ENCODE measurements around the gene GRPEL2.

The GRPEL2 gene

DNA sequence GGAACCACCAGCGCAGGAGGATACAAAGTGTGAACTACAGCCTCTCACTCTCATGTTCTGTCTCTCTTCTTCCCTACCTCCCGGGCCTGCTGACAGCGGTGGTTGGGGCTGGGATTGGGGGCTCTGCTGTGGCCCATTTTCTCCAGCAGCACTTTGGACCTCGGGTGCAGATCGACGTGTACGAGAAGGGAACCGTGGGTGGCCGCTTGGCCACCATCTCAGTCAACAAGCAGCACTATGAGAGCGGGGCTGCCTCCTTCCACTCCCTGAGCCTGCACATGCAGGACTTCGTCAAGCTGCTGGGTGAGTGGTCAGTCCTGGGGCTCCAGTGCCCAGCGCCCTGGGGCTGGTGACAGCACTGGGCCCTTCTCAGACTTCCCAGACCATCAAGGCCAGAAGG lies 17.2 kb downstream of the GRPEL2 start (continued):
- TF ChIP-seq, protein P1, sequence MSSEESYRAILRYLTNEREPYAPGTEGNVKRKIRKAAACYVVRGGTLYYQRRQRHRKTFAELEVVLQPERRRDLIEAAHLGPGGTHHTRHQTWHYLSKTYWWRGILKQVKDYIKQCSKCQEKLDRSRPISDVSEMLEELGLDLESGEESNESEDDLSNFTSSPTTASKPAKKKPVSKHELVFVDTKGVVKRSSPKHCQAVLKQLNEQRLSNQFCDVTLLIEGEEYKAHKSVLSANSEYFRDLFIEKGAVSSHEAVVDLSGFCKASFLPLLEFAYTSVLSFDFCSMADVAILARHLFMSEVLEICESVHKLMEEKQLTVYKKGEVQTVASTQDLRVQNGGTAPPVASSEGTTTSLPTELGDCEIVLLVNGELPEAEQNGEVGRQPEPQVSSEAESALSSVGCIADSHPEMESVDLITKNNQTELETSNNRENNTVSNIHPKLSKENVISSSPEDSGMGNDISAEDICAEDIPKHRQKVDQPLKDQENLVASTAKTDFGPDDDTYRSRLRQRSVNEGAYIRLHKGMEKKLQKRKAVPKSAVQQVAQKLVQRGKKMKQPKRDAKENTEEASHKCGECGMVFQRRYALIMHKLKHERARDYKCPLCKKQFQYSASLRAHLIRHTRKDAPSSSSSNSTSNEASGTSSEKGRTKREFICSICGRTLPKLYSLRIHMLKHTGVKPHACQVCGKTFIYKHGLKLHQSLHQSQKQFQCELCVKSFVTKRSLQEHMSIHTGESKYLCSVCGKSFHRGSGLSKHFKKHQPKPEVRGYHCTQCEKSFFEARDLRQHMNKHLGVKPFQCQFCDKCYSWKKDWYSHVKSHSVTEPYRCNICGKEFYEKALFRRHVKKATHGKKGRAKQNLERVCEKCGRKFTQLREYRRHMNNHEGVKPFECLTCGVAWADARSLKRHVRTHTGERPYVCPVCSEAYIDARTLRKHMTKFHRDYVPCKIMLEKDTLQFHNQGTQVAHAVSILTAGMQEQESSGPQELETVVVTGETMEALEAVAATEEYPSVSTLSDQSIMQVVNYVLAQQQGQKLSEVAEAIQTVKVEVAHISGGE (tag by site-specific recombination; conservative IDR thresholded peaks at IDR 0.05; ENCODE audit: low read depth), result no peak
- TF ChIP-seq ZSCAN30 (tag by site-specific recombination; IDR thresholded peaks at IDR 0.05), result no peak
- TF ChIP-seq ZNF16 (tag by site-specific recombination; IDR thresholded peaks at IDR 0.05; ENCODE audit: low read depth), result no peak

DNA sequence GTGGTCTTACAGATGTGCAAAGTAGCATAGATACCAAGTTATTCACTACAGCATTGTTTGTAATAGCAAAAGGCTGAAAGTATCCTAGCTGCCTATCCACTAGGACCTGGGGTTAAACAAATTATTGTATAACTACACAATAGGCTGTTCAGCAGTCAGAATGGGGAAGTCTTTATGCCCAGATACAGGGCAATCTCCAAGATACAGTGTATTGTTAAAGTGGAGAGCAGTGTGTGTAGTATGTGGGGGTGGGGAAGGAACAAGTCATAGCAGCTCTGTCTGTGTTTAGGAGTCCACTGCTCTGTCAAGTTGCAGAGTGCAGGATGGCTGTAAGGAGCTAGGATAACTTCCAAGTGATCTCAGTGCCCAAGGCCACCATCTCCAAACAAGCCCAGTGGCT lies 18.1 kb downstream of the GRPEL2 start:
- H3K4me3 ChIP-seq (ENCODE audit: low read depth, low read length), result no peak overlapping the region
- H3K36me3 ChIP-seq (ENCODE audit: control insufficient read depth in 2 of 2, insufficient read depth in 1 of 2, low read length in 2 of 2), result peaks cover 0 to 4% of the 10 kb centered on the region in 2 experiments; a peak in 1 of 3 replicates
- POLR2A ChIA-PET, result interaction anchor here (1.0 to 1.7 kb wide), 2 partner anchors 8 to 18 kb away, joined by 3 to 5 read pairs; partner anchors contain the start of gene GRPEL2
- CTCF ChIA-PET, result interaction anchor here (0.7 to 15.5 kb wide), 5 partner anchors 8 to 1642 kb away, joined by 3 to 212 read pairs (median 3); no protein-coding TSS in a partner anchor
- H3K9me3 ChIP-seq (ENCODE audit: control insufficient read depth, insufficient read depth, low read depth, low read length), result no peaks in the 10 kb centered on the region
- no peaks in the 10 kb centered on the region for H3K4me1 ChIP-seq (ENCODE audit: control insufficient read depth, insufficient read depth, low read length)
- no peak overlapping the region for H3K27ac ChIP-seq (ENCODE audit: extremely low read depth, low read depth, low read length)
- TF ChIP-seq KLF9 (tag by site-specific recombination; IDR thresholded peaks at IDR 0.05; ENCODE audit: low read depth) (no peak), ZNF600 (tag by site-specific recombination; IDR thresholded peaks at IDR 0.05) (peak; percentile 44; the same call in 1 of the 2 replicates)

DNA sequence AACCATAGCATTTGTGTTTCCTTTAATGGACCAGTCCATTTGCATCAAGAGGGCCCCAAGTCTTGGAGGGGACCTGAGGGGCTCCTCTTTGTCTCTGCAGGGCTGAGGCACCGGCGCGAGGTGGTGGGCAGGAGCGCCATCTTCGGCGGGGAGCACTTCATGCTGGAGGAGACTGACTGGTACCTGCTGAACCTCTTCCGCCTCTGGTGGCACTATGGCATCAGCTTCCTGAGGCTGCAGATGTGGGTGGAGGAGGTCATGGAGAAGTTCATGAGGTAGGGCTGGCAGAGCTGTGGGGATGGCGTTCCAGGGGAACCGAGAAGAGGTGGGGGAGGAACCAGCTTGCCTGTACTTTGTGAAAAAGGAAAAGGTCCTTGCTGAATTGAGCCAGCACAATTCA lies 18.6 kb downstream of the GRPEL2 start:
- TF ChIP-seq ZSCAN23 (tag by site-specific recombination; IDR thresholded peaks at IDR 0.05) (no peak), ZNF433 (tag by site-specific recombination; IDR thresholded peaks at IDR 0.05; ENCODE audit: low read depth) (no peak), ZNF221 (tag by site-specific recombination; IDR thresholded peaks at IDR 0.05; ENCODE audit: borderline replicate concordance) (no peak), ZNF169 (tag by site-specific recombination; IDR thresholded peaks at IDR 0.05) (no peak), ZNF302 (tag by site-specific recombination; IDR thresholded peaks at IDR 0.05; ENCODE audit: low read depth) (no peak), ZNF624 (tag by site-specific recombination; IDR thresholded peaks at IDR 0.05) (no peak), ZNF660 (tag by site-specific recombination; IDR thresholded peaks at IDR 0.05) (no peak), ZBTB7A (tag by site-specific recombination; IDR thresholded peaks at IDR 0.05; ENCODE audit: low read depth) (no peak)
- Histone ChIP-seq H3K36me3 (ENCODE audit: control insufficient read depth in 2 of 2, insufficient read depth in 1 of 2, low read length in 2 of 2) (peaks cover 0 to 6% of the 10 kb centered on the region in 2 experiments; a peak in 1 of 3 replicates), H3K9me3 (ENCODE audit: control insufficient read depth, insufficient read depth, low read depth, low read length) (no peaks in the 10 kb centered on the region), H3K27ac (ENCODE audit: extremely low read depth, low read depth, low read length) (no peak overlapping the region), H3K4me3 (ENCODE audit: low read depth, low read length) (no peak overlapping the region), H3K4me1 (ENCODE audit: control insufficient read depth, insufficient read depth, low read length) (no peaks in the 10 kb centered on the region)
- ChIA-PET CTCF (interaction anchor here (1.1 to 15.5 kb wide), 4 partner anchors 8 to 79 kb away, joined by 3 to 212 read pairs (median 3); no protein-coding TSS in a partner anchor), POLR2A (interaction anchor here (1.0 to 1.7 kb wide), 2 partner anchors 8 to 19 kb away, joined by 3 to 5 read pairs; partner anchors contain the start of gene GRPEL2)

DNA sequence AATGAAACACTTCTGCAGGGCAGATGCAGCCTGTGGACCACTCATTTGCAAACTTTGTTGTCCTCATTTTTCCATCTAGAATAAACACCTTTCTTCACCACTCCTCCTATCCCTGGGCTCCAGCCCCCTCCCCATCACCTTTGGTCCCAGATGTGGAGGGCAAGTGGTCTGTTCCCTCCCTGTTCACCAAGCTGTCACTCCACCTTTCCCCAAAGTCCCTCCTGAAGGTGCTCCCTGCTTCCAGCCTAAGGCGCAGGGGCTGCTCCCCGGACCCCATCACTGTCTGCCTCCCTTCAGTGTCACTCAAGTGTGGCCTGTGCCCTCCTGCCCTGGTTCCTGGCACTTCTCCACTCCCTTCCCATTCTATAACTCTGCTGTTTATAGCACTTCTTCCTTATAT lies 19.4 kb downstream of the GRPEL2 start:
- Histone ChIP-seq H3K36me3 (ENCODE audit: control insufficient read depth in 2 of 2, insufficient read depth in 1 of 2, low read length in 2 of 2) (peaks cover 0 to 6% of the 10 kb centered on the region in 2 experiments; a peak in 1 of 3 replicates), H3K4me3 (ENCODE audit: low read depth, low read length) (no peak overlapping the region), H3K9me3 (ENCODE audit: control insufficient read depth, insufficient read depth, low read depth, low read length) (no peaks in the 10 kb centered on the region), H3K27ac (ENCODE audit: extremely low read depth, low read depth, low read length) (no peak overlapping the region), H3K4me1 (ENCODE audit: control insufficient read depth, insufficient read depth, low read length) (no peaks in the 10 kb centered on the region)
- CTCF ChIA-PET, result interaction anchor here (0.6 to 15.5 kb wide), 4 partner anchors 17 to 144 kb away, joined by 3 to 212 read pairs (median 4); no protein-coding TSS in a partner anchor
- POLR2A ChIA-PET, result interaction anchor here (0.5 to 1.7 kb wide), 2 partner anchors 7 to 23 kb away, joined by 4 to 5 read pairs; no protein-coding TSS in a partner anchor
- TF ChIP-seq ZNF530 (tag by site-specific recombination; IDR thresholded peaks at IDR 0.05; ENCODE audit: low read depth), result no peak
- no peak for TF ChIP-seq ZNF777 (tag by site-specific recombination; IDR thresholded peaks at IDR 0.05; ENCODE audit: borderline replicate concordance)
- no peak for TF ChIP-seq REPIN1 (tag by site-specific recombination; IDR thresholded peaks at IDR 0.05; ENCODE audit: low read depth)
- TF ChIP-seq, protein P2, sequence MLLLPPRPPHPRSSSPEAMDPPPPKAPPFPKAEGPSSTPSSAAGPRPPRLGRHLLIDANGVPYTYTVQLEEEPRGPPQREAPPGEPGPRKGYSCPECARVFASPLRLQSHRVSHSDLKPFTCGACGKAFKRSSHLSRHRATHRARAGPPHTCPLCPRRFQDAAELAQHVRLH (tag by site-specific recombination; IDR thresholded peaks at IDR 0.05), result no peak
- TF ChIP-seq ZNF585B (tag by site-specific recombination; IDR thresholded peaks at IDR 0.05), result no peak
- no peak for TF ChIP-seq ZNF623 (tag by site-specific recombination; IDR thresholded peaks at IDR 0.05)
- TF ChIP-seq, protein P3, sequence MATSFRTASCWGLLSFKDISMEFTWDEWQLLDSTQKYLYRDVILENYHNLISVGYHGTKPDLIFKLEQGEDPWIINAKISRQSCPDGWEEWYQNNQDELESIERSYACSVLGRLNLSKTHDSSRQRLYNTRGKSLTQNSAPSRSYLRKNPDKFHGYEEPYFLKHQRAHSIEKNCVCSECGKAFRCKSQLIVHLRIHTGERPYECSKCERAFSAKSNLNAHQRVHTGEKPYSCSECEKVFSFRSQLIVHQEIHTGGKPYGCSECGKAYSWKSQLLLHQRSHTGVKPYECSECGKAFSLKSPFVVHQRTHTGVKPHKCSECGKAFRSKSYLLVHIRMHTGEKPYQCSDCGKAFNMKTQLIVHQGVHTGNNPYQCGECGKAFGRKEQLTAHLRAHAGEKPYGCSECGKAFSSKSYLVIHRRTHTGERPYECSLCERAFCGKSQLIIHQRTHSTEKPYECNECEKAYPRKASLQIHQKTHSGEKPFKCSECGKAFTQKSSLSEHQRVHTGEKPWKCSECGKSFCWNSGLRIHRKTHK (tag by site-specific recombination; IDR thresholded peaks at IDR 0.05), result no peak
- TF ChIP-seq ZNF10 (tag by site-specific recombination; IDR thresholded peaks at IDR 0.05), result no peak
- TF ChIP-seq HOXA7 (CRISPR knock-in tag; IDR thresholded peaks at IDR 0.05; ENCODE audit: borderline replicate concordance), result no peak
- no peak for TF ChIP-seq HOXC10 (CRISPR knock-in tag; IDR thresholded peaks at IDR 0.05)
- no peak for TF ChIP-seq HOXD13 (CRISPR knock-in tag; IDR thresholded peaks at IDR 0.05; ENCODE audit: borderline replicate concordance)
- TF ChIP-seq ZNF16 (tag by site-specific recombination; IDR thresholded peaks at IDR 0.05; ENCODE audit: low read depth), result no peak
- TF ChIP-seq ZNF416 (tag by site-specific recombination; IDR thresholded peaks at IDR 0.05), result no peak
- no peak for TF ChIP-seq ZSCAN23 (tag by site-specific recombination; IDR thresholded peaks at IDR 0.05)
